Cardiac septum (tissue), 1 donor: Measurements from ENCODE around the gene OAF. TPM values are rescaled to one million over a fixed set of nuclear protein-coding genes. Genes with fewer than 3 reads are reported as not detected.
"Not testable (repeated sequence)": the region's sequence is repeated elsewhere in the genome, so short reads cannot be mapped to it uniquely, and the experiment has no call there.

Source experiments
- DNase-seq: peaks from one replicate; pipeline ENCODE4 v3.0.0-alpha.2; 2020; ENCODE audit warnings: low spot score
- intact Hi-C: fragments of 100-400 bp; cut with DNase I; formaldehyde crosslinking; loops from one replicate; pipeline ENCODE4 v1.14.0; 2022
- total RNA-seq: library from RNA; stranded (reverse); fragmentation: NEBNext Ultra II Directional; extraction: Animal tissue kit (Norgen Biotek cat#: 25700); gene quantifications from one replicate; pipeline ENCODE4 v1.2.1, GENCODE V29; 2021
- donor health status: DM: no; HTN: no; CAD: no.

Gene OAF
- total RNA-seq, 1 donor from 2014 or later = 17.8 TPM

DNA sequence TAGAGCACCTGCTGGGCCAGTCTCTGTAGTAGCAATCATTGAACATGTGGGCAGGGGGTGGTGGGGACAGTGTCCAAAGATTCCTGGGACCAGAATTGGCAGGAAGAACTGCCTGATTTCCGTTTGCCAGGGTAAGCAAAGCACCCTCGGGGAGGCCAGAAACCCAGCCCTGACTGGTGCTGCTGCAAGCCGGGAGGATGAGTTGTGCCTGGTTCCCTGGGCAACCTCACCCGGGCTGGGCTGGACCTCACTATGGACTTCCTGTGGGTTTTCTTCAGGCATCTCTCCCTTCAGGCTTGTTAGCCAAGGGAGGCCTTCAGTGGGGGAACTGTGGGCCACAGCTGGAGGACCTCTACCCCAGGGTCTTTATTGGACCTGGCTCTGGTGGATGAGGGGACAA is 21.1 kb downstream of the OAF start:
- DNase-seq = no peak
- intact Hi-C loops = loop anchor here (5.0 kb wide), 1 partner anchor 565 kb away; no protein-coding TSS in a partner anchor

DNA sequence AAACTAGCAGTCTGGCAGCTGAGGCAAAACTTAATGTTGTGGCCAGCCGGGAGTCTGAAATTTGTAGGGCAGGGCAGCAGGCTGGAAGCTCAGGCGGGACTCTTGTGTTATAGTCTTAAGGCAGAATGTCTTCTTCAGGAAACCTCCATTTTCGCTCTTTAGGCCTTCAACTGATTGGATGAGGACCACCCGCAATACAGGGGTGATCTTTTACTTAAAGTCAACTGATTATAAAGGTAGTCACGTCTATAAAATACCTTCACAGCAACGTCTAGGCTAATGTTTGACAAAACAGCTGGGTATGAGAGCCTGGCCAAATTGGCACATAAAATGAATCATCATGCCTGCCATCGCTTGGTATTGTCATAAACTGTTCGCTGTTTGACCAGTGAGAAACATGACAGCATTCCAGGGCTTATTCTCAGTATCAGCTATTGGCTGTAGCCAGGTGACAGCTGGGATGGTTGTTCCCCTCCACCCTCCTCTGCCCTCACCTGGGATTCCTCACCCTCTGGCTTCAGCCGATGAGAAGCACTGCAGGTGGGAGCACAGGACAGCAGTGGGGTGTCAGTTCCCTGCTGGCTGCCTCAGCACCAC is 22.5 kb downstream of the OAF start:
- DNase-seq = no peak
- intact Hi-C loops = loop anchor here (5.0 kb wide), 1 partner anchor 566 kb away; no protein-coding TSS in a partner anchor

DNA sequence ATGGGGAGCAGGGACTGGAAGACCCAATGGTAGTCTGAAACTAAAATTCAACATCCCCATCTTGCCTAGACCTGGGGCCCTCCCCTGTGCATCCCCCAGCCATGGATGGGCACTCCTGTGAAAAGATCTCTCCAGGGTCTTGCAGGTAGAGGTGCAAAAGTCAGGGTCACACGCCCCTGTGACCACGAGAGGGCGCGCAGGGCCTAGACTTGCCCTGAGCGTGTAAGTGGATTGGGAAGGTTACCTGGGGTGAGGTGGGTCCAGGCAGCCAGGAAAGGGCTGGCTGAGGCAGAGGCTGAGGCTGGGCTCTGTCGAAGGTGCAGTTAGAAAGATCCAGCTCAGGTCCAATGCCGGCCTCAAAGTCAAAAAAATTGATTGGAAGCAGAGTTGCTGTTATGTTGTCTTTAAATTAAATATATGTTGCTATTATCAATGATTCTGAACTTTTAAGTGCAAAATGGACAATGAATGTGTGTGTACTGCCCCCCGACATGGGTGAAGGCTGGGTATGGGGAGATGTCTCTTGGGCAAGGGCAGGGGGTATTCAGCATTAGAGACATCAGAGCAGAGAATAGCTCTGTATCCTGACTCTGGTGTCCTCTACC is 24.3 kb downstream of the OAF start:
- intact Hi-C loops = loop anchor here (1.0 kb wide), 1 partner anchor 65 kb away; no protein-coding TSS in a partner anchor
- DNase-seq = no peak

DNA sequence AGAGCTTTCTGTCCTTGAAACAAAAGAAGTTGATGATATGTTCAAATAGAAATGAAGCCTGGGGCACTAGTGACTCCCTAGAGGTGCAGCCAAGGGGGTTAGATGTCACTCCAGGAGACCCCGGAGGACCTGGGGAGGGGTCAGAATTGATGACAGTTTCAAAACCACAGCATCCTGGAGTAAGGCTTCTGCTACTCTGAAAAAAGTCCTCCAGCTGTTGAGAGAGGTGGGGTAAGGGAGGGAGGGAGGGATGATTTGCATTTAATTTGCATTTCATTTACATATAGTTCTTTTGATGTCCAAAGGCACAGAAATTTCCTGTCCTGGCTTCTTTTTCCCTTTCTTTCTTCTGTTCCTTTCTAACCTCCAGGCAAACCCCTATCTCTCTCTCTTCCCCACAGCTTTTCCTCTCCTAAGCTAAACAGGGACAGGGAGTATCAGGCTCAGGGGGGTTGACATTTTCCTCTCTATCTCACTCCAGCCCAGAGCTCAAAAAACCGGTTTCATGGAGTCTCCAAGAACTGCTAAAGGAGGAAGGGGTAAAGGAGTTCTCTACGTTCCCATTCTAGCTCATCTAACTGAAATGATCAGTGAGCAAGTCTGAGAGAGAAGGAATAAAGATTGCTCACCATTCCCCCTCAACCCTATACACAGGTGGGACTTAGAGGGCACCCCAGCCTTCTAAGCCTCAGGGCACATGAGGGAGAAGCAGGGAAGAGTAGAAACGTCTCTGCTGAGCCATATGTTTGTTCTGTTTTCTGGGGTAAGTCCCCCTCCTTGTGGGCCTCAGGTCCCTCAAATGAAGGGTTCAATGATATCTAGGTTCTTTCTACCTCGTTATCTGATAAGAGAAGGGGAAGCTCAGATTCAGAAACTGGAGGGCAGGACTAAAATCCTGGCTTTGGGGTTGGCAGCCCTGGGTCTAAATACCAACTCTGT is 25.6 kb downstream of the OAF start:
- no peak for DNase-seq
- intact Hi-C loops = no loop called here

DNA sequence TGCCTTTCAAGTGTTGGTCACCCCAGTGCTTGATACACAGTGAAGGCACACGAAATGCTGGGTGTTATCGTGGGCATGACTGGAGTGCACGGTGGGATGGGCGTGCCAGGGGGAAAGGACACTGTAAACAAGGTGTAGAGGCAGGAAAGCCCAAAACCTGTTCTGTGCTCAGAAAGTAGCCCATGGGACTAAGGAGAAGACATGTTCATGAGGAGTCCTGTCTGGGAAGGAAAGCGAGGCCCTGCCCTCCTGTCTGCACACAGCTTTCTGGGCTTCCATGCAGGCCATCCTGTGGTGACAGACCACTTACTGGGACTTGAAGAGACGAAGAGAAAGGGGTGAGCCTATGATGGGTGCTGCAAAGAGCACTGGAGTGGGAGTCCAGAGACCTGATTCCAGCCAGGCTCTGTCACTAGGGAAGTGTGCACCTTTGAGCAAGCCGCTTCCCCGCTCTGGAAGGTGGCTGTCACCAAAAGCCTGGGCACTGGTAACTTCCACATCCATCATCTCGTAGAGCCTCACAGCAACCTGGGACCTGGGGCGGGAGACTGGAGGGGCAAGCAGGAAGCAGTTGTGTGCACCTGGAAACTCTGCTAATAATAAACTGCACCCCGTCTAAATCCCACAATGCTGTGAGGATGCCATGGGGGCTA is 28.3 kb downstream of the OAF start:
- intact Hi-C loops = no loop called here
- no peak for DNase-seq

DNA sequence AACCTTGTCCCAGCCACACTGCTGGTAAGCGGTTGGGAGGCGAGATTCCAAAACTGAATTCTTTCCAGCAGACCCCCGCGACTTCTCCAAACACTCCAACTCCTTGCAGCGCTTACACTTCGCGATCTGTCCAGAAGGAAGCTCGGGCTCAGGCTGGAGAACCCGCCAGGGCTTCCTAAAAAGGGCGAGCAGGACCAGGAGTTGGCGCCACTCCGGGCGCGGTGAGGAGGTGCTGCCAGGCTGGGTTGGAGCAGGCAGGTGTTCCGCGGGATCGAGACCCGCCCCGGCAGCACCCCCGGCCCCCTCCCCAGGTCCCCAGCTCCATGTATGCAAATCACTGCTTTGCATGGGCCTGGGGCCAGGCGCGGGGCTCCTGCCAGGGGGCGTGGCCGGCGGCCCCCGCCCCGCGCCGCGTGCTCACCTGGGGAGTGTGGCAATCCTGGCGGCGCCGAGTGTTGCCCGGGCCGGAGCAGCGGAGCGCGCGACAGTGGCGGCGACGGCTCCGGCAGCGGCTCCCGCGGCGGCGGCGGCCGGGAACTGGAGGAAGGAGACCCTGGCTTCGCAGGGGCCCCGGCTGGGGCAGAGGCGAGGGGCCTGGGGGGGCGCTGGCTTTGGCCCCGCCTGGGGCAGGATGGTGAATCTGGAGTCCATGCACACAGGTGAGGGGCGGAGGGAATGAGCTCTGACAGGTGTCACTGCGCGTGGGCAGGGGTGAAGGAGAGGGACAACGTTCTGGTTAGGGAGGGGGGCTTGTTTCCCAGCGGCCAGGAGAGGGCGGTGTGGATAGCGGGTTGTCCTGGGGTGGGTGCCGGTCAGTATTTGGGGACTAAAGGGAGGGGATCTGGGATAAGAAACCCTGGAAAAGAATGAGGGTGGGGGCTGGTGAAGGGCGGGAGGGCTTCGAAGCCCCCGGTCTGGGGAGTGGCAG is 29.1 kb downstream of the OAF start, which contains the start of gene POU2F3:
POU2F3 (plus strand) TSS at position 428 of the 928 bp plus-strand sequence; CDS start at position 632, 204 bp downstream.
- intact Hi-C loops = no loop called here
- DNase-seq = no peak

DNA sequence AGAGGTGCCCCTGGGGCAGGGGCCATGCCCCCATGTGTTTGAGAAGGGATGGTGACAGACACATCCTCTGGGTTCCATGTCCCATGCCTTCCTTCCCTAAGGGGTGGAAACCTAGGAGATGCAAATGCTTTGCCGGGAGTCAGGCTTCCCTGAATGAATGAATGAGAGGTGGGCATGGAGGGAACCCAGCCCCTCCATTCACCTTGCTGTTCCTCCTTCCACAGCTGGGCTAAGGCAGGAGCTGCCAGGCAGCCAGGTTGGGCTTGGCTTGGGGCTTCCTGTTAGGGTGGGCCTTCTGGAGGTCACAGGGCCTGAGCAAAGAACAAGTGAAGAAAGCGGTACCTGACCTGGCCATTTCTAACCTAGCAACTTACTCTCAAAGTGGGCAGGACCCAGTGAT is 30.0 kb downstream of the OAF start:
- intact Hi-C loops = no loop called here
- no peak for DNase-seq

DNA sequence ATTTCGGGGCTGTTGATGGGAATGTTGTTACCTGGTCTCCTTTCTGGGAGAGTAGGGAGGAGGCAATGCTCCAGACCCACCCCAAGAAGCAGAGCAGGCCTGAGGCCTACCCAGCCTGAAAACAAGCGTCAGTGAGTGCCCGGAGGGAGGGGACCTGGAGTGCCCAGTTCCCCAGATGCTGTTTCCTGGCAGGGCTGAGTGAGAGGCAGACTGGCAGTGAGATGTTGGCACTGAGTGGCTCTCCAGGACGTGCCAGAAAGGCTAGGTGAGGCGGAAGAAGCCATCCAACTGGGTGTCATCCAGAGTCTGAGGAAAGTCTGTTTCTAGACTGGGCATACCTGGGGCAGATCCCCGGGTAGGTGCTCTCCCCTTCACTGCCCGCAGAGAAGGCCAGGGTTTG is 30.4 kb downstream of the OAF start:
- no peak for DNase-seq
- intact Hi-C loops = no loop called here

DNA sequence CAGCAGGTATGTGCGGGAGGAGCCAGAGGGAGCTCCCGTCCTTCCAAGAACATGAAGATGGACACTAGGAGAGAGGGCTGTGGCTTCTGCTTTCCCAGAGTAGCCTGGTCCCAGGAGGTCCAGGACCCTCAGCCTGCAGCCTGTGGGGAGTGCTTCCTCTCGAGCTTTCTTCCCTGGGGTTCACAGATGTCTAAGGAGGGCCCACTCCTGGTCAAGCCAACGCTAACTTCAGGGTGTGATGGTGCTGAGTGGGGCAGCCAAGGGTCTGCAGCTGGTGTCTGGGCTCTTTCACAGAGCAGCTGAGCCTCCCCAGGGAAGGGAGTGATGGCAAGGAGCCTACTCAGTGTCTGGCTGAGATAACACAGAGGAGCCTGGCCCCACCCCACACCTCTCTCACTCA is 32.4 kb downstream of the OAF start:
- intact Hi-C loops = no loop called here
- no peak for DNase-seq

DNA sequence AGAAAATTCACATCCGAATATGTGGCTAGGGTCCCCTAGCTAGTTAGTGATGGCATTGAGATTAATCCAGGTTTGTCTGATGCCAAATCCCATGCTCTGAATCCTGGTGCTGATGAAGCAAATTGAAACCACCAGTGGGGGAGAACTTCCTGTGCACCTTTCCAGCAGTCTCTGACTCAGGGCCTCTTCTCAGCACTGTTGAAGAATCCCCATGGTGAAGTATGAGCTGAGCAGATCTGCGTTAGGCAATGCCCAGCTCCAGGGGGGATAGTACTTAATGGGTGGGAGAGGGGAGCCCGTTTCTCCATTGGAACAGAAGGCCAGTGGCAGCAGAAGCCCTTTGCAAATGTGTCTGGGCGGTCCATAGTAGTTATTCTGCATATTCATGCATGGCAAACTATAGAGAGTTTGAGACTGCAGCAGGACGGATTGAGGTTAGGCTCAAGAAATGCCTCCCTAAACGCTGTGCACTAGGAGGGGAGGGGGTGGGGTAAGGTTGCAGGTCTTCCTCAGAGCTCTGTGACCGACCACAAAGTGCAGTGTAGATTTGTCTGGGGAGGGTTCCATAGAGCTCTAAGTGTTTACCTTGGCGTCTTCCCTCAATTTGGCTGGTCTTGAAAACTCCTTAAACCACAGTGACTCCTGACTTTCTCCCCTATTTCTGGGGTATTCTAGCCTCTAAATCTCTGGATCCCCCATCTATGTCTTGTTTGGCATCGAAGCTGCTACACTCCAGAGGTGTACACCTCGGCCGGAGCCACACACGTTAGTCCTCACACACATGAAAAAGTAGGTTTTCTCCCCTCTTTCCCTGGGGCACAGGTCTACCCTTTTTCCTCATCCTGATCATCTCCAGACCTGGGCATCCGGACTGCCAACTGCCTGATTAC is 33.9 kb downstream of the OAF start:
- intact Hi-C loops = no loop called here
- DNase-seq = no peak

DNA sequence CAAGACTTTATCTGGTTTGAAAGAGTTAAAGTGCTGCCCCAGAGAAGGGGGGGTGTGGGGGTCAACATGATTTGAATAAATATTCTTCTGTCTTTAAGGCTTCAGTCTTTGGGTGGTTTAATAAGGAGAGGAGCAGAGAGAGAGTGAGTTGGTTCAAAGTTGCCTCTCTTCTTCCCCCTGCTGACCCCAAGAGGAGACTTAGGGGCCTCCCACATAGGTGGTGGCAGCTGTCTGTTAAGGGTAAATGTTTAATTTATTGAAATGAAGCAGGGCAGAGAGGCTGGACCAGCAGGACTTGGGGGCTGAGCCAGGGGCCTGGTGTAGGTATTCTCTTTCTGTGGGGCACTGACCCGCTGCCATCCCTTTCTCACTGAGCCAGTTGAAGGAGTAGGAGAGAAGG is 34.6 kb downstream of the OAF start:
- intact Hi-C loops = no loop called here
- no peak for DNase-seq

DNA sequence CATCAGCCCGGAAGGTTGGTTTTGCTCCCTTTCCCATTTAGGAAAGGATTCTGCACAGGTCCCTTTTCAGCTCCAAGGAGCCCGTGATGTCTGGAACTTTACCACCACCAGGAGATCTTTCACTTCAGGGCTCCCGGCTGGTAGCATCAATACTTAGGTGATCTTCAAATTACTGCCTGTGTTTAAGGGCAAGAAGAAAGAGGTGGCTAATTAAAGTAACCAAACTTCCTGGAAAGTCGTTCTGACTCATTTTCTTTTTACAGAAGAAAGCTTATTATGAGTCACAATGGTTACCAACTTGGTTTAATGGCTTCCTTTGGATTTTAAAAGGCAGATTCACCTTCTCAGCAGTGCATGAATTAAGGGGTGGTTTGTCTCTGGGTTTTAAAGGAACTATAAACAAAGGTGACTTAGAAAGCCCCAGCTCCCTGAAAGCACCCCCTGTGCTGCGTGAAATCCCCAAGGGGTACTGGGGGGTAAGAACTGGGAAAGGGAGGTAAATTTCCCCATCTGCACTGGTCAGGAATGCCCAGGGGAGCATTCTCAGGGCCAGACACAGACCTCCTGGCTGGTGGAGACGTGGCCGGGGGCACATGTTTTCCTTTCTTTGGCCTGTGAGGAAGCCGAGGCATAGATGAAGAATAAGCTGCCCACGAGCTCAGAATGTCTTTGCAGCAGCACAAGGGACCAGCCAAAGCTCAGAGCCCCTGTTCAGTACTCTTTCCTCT is 37.9 kb downstream of the OAF start:
- DNase-seq = no peak
- intact Hi-C loops = no loop called here

DNA sequence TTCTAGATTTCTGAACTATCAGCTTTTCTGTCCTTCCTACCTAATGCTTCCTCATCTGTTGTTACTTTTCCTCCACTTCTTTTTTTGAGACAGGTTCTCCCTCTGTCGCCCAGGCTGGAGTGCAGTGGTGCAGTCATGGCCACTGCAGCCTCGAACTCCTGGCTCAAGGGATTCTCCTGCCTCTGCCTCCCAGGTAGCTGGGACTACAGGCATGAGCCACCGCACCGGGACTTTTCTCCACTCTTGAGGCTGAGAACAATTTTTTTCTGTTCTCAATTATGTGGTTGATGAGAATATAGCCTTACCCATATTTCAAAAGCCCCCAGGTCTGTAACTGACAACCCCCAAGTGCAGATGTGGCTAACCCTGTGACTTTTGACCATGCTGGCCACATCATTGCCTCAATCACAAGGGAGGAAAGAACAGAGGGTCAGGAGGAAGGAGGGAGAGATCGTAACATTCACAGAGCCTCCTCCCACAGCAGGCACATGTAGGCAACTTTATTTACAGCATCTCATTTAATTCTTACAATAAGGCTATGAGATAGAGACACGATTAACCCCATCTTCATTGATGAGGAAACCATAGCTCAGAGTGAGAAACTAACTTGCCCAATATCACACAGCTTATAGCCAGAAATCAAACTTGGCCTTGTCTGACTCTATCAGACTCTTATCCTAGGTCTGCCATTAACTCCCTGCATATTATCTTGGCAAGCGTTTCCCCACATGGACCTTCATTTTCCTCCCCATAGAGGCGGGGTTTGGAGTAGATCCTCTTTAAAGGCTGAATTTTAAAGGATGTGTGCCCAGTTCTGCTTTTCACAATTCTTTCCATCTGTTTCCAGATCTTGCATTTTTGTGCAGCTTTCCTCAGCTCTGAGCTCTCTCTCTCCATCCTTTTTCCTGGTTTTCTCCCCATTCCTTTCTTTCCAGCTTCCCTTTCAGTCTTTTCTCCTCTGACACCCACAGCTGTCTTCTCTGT is 38.7 kb downstream of the OAF start:
- intact Hi-C loops = no loop called here

DNA sequence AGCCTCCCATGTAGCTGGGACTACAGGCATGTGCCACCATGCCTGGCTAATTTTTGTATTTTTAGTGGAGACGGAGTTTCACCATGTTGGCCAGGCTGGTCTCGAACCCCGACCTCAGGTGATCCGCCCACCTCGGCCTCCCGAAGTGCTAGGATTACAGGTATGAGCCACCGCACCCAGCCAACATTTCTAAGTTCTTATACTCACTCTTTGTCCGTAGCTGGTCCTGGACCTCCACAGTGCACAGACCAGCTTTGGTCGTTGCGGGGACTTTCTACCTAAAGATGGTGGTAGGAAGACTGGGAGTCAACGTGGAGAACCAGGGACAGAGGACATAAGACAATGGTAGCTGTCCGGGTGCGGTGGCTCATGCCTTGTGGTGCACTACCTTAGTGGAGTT is 42.5 kb downstream of the OAF start:
- intact Hi-C loops, DNase-seq: not testable (repeated sequence)

More for the DNA sequence above, 38.7 kb downstream of the OAF start:
- DNase-seq = no peak

DNA sequence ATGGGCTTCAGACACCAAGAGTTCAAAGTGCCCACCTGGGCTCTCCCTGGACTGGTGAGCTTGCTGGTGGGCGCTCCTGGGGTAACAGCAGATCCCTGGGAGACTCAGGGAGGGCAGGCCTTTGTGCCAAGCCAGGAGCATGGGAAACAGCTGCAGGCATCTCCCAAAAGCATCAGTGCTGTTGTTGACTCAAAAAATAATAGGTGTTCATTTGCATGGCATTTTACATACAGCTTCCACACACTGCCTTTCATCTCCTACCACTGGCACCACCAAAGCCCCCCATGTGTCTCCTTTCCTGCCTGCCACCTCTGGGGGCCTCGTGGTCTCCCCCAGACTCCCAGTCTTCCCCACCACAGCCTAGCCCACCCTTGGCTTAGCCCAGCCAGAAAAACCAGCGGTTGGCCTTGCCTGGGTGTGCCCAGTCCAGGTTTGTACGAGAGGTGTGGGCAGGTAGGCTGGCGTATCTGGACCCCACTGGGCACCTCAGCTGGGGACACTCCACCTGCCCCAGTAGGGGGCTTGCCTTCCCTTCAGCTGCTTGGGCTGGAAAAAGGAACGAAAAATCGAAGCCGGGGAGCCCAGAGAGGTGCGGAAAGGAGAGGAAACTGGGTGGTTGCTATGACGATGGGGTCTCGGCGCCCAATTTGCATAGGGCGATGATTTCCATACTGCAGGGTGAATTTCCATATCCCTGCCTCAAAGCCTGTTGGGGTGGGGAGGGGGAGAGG is 44.1 kb downstream of the OAF start:
- intact Hi-C loops = no loop called here
- DNase-seq = no peak

DNA sequence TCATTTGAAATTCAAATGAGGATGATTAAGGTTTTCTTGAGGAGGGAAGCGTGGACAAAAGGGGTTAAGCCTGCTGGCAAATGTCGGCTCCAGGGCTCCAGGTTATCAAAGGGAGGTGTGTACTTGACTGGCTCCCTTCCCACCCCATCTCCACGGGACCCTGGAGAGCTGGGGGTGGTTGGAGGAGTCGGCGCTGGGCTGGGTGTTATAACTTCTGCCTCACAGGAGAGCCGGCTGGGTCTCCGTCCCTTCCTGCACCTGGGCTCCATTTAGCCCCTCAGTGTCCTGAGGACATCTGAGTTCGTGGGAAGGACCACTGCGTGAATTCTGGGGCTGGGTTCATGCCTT is 44.7 kb downstream of the OAF start:
- intact Hi-C loops = no loop called here
- DNase-seq = no peak
